ENCODE results near the gene GATAD2A.
A peak's percentile ranks its signal among the peaks of the same experiment; 100 is the strongest.

GATAD2A gene

DNA sequence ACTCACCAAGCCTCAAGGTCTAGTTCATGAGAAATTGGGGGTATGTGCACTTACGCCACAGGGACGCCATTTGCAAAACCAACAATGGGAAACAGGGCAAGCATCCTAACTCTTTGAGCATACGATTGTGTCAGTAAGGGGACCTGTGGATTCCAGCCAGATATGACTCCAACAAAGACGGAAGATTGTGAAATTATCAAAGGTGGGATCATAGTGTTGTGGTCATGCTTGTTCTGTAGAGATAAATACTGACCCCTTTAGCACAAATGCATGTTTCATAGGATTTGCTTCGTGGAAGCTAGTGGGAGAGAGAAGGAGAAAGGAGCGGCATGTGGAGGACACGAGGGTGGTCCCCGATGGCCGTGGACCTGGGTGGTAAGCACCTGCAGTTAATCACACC, 37.8 kb downstream of the GATAD2A start:
- Histone ChIP-seq H2BK15ac (ENCODE audit: low read depth, poor library complexity, severe bottlenecking) (no peak overlapping the region), H3K9me3 (ENCODE audit: control insufficient read depth, low read length) (no peaks in the 10 kb centered on the region), H3K9ac (ENCODE audit: low read length) (no peak overlapping the region), H3K27me3 (ENCODE audit: control insufficient read depth in 1 of 2, insufficient read depth in 1 of 2, low read length in 2 of 2) (no peaks in the 10 kb centered on the region), H2AFZ (ENCODE audit: low read depth, low read length) (no peak overlapping the region), H4K91ac (ENCODE audit: low read length) (no peak overlapping the region), H2BK12ac (ENCODE audit: low read length in 2 of 2) (no peak overlapping the region), H2AK5ac (ENCODE audit: low read length, severe bottlenecking) (no peak overlapping the region), H3K36me3 (ENCODE audit: control insufficient read depth in 1 of 2, insufficient read depth in 2 of 2, low read depth in 1 of 2, low read length in 2 of 2) (peaks cover 9 to 15% of the 10 kb centered on the region in 2 experiments), H3K23ac (ENCODE audit: low read length in 2 of 2) (no peak overlapping the region), H4K8ac (ENCODE audit: low read length) (no peak overlapping the region), H3K27ac (ENCODE audit: low read length, poor library complexity, severe bottlenecking) (no peak overlapping the region), H3K79me1 (replicated peaks; ENCODE audit: low read length, poor library complexity, severe bottlenecking) (peaks cover 31% of the 10 kb centered on the region), H3K4me3 (ENCODE audit: insufficient read depth in 1 of 2, low read depth in 1 of 2, low read length in 2 of 2) (no peak overlapping the region), H3K18ac (ENCODE audit: low read depth in 1 of 2, low read length in 2 of 2) (no peak overlapping the region), H3K14ac (ENCODE audit: low read length in 2 of 2) (no peak overlapping the region), H3K4ac (ENCODE audit: low read depth in 1 of 2, low read length in 2 of 2) (no peak overlapping the region), H3K4me1 (ENCODE audit: control insufficient read depth, insufficient read depth, low read depth, low read length) (peaks cover 9% of the 10 kb centered on the region), H2BK120ac (ENCODE audit: low read depth, low read length) (no peak overlapping the region), H2BK5ac (ENCODE audit: low read depth, low read length, poor library complexity, severe bottlenecking) (no peak overlapping the region), H3K4me2 (ENCODE audit: low read length, poor library complexity, severe bottlenecking) (no peak overlapping the region)
- WGBS, result 95% methylated on average over 5 of the region's 9 CpGs
- no peak for DNase-seq

DNA sequence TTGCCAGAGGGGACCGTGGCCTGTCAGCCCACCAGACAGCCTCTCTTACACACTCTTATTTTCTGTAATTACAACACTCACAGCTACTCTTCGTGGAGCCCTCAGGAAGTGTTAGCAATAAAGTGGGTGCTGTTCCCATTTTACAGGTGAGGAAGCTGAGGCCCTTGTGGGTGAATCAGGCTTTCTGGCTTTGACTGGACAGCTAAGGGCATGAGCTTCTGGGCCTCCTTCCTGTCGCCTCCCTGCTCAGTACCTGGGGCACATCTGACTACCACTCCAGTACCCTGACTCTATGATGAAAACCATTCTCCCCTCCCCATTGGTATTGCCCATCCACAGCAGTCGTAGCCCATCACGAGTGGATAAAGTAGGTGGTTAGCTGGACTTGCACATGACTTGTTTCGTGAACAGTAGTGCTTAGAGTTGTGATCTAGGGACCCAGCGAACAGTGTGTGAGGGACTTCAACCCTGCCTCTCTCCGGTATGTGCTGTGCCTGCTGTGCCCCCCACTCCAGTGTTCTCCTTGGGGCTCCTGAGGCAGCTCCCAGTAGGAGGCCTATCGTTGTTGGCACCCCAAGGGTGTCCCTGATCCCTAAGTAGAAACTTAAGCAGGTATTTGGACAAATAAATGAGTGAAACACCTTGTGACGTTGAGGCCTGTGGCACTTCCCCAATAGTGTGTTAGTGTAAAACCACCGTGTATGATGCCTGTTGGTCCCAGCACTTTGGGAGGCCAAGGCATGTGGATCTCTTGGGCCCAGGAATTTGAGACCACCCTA, 38.6 kb downstream of the GATAD2A start:
- no peaks in the 10 kb centered on the region for H3K9me3 ChIP-seq (ENCODE audit: control insufficient read depth, low read length)
- H4K91ac ChIP-seq (ENCODE audit: low read length), result peak overlapping the region; percentile 64
- H2BK5ac ChIP-seq (ENCODE audit: low read depth, low read length, poor library complexity, severe bottlenecking), result no peak overlapping the region
- H3K18ac ChIP-seq (ENCODE audit: low read depth in 1 of 2, low read length in 2 of 2), result no peak overlapping the region
- no peak overlapping the region for H3K9ac ChIP-seq (ENCODE audit: low read length)
- no peak overlapping the region for H3K14ac ChIP-seq (ENCODE audit: low read length in 2 of 2)
- H3K4me1 ChIP-seq (ENCODE audit: control insufficient read depth, insufficient read depth, low read depth, low read length), result peaks cover 8% of the 10 kb centered on the region
- H2BK15ac ChIP-seq (ENCODE audit: low read depth, poor library complexity, severe bottlenecking), result no peak overlapping the region
- no peak for DNase-seq
- WGBS, result 96% methylated on average over 10 of the region's 11 CpGs
- H3K4ac ChIP-seq (ENCODE audit: low read depth in 1 of 2, low read length in 2 of 2), result peak overlapping the region; percentile 27 to 35
- no peak overlapping the region for H2BK120ac ChIP-seq (ENCODE audit: low read depth, low read length)
- H3K27me3 ChIP-seq (ENCODE audit: control insufficient read depth in 1 of 2, insufficient read depth in 1 of 2, low read length in 2 of 2), result no peaks in the 10 kb centered on the region
- H3K4me2 ChIP-seq (ENCODE audit: low read length, poor library complexity, severe bottlenecking), result no peak overlapping the region
- H4K8ac ChIP-seq (ENCODE audit: low read length), result peak overlapping the region; percentile 69
- no peak overlapping the region for H3K27ac ChIP-seq (ENCODE audit: low read length, poor library complexity, severe bottlenecking)
- H3K79me1 ChIP-seq (replicated peaks; ENCODE audit: low read length, poor library complexity, severe bottlenecking), result peaks cover 31% of the 10 kb centered on the region
- H3K23ac ChIP-seq (ENCODE audit: low read length in 2 of 2), result peak overlapping the region in 1 of 2 experiments; percentile 9
- no peak overlapping the region for H3K4me3 ChIP-seq (ENCODE audit: insufficient read depth in 1 of 2, low read depth in 1 of 2, low read length in 2 of 2)
- H2BK12ac ChIP-seq (ENCODE audit: low read length in 2 of 2), result peak overlapping the region in 1 of 2 experiments; percentile 75
- H2AK5ac ChIP-seq (ENCODE audit: low read length, severe bottlenecking), result no peak overlapping the region
- H3K36me3 ChIP-seq (ENCODE audit: control insufficient read depth in 1 of 2, insufficient read depth in 2 of 2, low read depth in 1 of 2, low read length in 2 of 2), result peaks cover 9 to 16% of the 10 kb centered on the region in 2 experiments
- no peak overlapping the region for H2AFZ ChIP-seq (ENCODE audit: low read depth, low read length)

DNA sequence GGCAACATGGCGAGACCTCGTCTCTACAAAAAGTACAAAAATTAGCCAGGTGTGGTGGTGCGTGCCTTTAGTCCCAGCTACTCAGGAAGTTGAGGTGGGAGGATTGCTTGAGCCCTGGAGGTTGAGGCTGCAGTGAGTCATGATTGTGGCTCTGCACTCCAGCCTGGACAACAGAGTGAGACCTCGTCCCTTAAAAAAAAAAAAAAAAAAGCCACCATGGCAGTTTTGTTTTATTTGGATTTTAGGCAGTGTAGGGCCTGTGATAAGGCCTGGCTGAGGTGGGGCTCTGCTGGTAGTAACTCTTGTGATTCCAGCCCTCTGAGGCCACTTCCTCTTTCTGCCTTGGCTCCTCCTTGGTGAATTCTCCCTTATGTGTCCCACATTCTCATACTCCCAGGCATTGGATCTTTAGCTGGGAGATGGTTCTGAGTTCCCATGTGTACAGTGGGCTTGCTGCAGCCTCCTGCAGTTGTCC, 39.2 kb downstream of the GATAD2A start:
- Histone ChIP-seq H2AFZ (ENCODE audit: low read depth, low read length) (no peak overlapping the region), H2BK5ac (ENCODE audit: low read depth, low read length, poor library complexity, severe bottlenecking) (no peak overlapping the region), H3K14ac (ENCODE audit: low read length in 2 of 2) (no peak overlapping the region), H3K27ac (ENCODE audit: low read length, poor library complexity, severe bottlenecking) (no peak overlapping the region), H3K18ac (ENCODE audit: low read depth in 1 of 2, low read length in 2 of 2) (peak overlapping the region; percentile 52 to 79), H3K79me1 (replicated peaks; ENCODE audit: low read length, poor library complexity, severe bottlenecking) (peaks cover 30% of the 10 kb centered on the region), H3K4me1 (ENCODE audit: control insufficient read depth, insufficient read depth, low read depth, low read length) (peaks cover 8% of the 10 kb centered on the region), H2BK15ac (ENCODE audit: low read depth, poor library complexity, severe bottlenecking) (no peak overlapping the region), H3K4ac (ENCODE audit: low read depth in 1 of 2, low read length in 2 of 2) (peak overlapping the region in 1 of 2 experiments; percentile 35), H2BK12ac (ENCODE audit: low read length in 2 of 2) (no peak overlapping the region), H2AK5ac (ENCODE audit: low read length, severe bottlenecking) (no peak overlapping the region), H4K91ac (ENCODE audit: low read length) (peak overlapping the region; percentile 72), H3K23ac (ENCODE audit: low read length in 2 of 2) (no peak overlapping the region), H4K8ac (ENCODE audit: low read length) (peak overlapping the region; percentile 94), H3K4me3 (ENCODE audit: insufficient read depth in 1 of 2, low read depth in 1 of 2, low read length in 2 of 2) (no peak overlapping the region), H3K27me3 (ENCODE audit: control insufficient read depth in 1 of 2, insufficient read depth in 1 of 2, low read length in 2 of 2) (no peaks in the 10 kb centered on the region), H3K36me3 (ENCODE audit: control insufficient read depth in 1 of 2, insufficient read depth in 2 of 2, low read depth in 1 of 2, low read length in 2 of 2) (peaks cover 7 to 16% of the 10 kb centered on the region in 2 experiments), H3K9ac (ENCODE audit: low read length) (peak overlapping the region; percentile 26), H3K9me3 (ENCODE audit: control insufficient read depth, low read length) (no peaks in the 10 kb centered on the region), H2BK120ac (ENCODE audit: low read depth, low read length) (no peak overlapping the region), H3K4me2 (ENCODE audit: low read length, poor library complexity, severe bottlenecking) (no peak overlapping the region)
- WGBS, result 81% methylated on average over 3 of the region's 4 CpGs
- peak; percentile 48 for DNase-seq

DNA sequence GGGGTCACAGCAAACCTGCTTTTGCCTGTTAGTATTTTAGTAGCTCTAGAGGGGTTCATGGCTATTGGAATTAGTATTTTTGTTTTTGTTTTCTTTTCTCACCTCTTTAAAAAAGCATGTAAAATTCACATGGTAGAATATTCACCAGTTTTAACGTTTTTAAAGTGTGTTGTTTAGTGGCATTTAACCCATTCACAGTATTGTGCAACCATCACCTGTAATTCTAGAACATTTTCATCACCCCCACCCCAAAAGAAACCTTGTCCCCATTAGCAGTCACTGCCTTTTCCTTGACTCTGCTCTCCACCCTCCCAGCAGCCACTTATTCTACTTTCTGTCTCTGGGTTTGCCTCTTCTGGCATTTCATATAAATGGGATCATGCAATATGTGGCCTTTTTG, 39.8 kb downstream of the GATAD2A start:
- Histone ChIP-seq H4K8ac (ENCODE audit: low read length) (peak overlapping the region; percentile 94), H3K4me1 (ENCODE audit: control insufficient read depth, insufficient read depth, low read depth, low read length) (peaks cover 10% of the 10 kb centered on the region), H2AK5ac (ENCODE audit: low read length, severe bottlenecking) (no peak overlapping the region), H2BK120ac (ENCODE audit: low read depth, low read length) (no peak overlapping the region), H2AFZ (ENCODE audit: low read depth, low read length) (no peak overlapping the region), H3K36me3 (ENCODE audit: control insufficient read depth in 1 of 2, insufficient read depth in 2 of 2, low read depth in 1 of 2, low read length in 2 of 2) (peaks cover 7 to 18% of the 10 kb centered on the region in 2 experiments), H3K4me2 (ENCODE audit: low read length, poor library complexity, severe bottlenecking) (no peak overlapping the region), H2BK5ac (ENCODE audit: low read depth, low read length, poor library complexity, severe bottlenecking) (no peak overlapping the region), H4K91ac (ENCODE audit: low read length) (peak overlapping the region; percentile 72), H3K18ac (ENCODE audit: low read depth in 1 of 2, low read length in 2 of 2) (peak overlapping the region in 1 of 2 experiments; percentile 79), H3K23ac (ENCODE audit: low read length in 2 of 2) (no peak overlapping the region), H3K9me3 (ENCODE audit: control insufficient read depth, low read length) (no peaks in the 10 kb centered on the region), H3K79me1 (replicated peaks; ENCODE audit: low read length, poor library complexity, severe bottlenecking) (peaks cover 32% of the 10 kb centered on the region), H3K14ac (ENCODE audit: low read length in 2 of 2) (no peak overlapping the region), H3K27me3 (ENCODE audit: control insufficient read depth in 1 of 2, insufficient read depth in 1 of 2, low read length in 2 of 2) (no peaks in the 10 kb centered on the region), H3K4ac (ENCODE audit: low read depth in 1 of 2, low read length in 2 of 2) (no peak overlapping the region), H3K9ac (ENCODE audit: low read length) (peak overlapping the region; percentile 26), H3K4me3 (ENCODE audit: insufficient read depth in 1 of 2, low read depth in 1 of 2, low read length in 2 of 2) (no peak overlapping the region), H2BK15ac (ENCODE audit: low read depth, poor library complexity, severe bottlenecking) (no peak overlapping the region), H2BK12ac (ENCODE audit: low read length in 2 of 2) (no peak overlapping the region), H3K27ac (ENCODE audit: low read length, poor library complexity, severe bottlenecking) (no peak overlapping the region)
- WGBS, result 60% methylated on average over 1 of the region's 1 CpG
- no peak for DNase-seq

Data from mesenchymal stem cell (in vitro differentiated cells and primary cell).